ENCODE results near the gene SEPTIN12. TPM values are rescaled to one million over a fixed set of nuclear protein-coding genes. Genes with fewer than 3 reads are reported as not detected.

SEPTIN12 gene
- total and polyA plus RNA-seq, 10 of the 15 experiments (the other 5 are each of a cell fraction or from before 2014, with no cell fraction given) = not detected

GRCh38 chr16:4801051-4801961, 13.2 kb upstream of the SEPTIN12 start:
- Histone ChIP-seq H3K4me3 (peak overlapping the region; percentile 72), H3K4me1 (ENCODE audit: control insufficient read depth, insufficient read depth, low read length) (peaks cover 20% of the 10 kb centered on the region), H3K27me3 (replicated peaks in 1 of 2; ENCODE audit: control insufficient read depth in 2 of 2, insufficient read depth in 2 of 2, low read length in 1 of 2) (no peaks in the 10 kb centered on the region), H3K4me2 (ENCODE audit: control insufficient read depth, insufficient read depth) (peak overlapping the region; percentile 97), H4K20me1 (ENCODE audit: control insufficient read depth, insufficient read depth) (no peaks in the 10 kb centered on the region), H3K79me2 (ENCODE audit: control insufficient read depth, insufficient read depth, low read length) (no peaks in the 10 kb centered on the region), H3K9me3 (replicated peaks; ENCODE audit: control insufficient read depth, insufficient read depth, low read length) (no peaks in the 10 kb centered on the region), H2AFZ (ENCODE audit: control insufficient read depth, low read depth, low read length) (peak overlapping the region; percentile 66), H3K9ac (ENCODE audit: control insufficient read depth, insufficient read depth, low read length) (peak overlapping the region; percentile 59; the same call in 1 of the 2 replicates), H3K27ac (ENCODE audit: control insufficient read depth, insufficient read depth) (peak overlapping the region; percentile 60), H3K36me3 (ENCODE audit: control insufficient read depth in 2 of 2, insufficient read depth in 2 of 2, low read length in 1 of 2) (peaks cover 0 to 3% of the 10 kb centered on the region in 2 experiments)
- ChIA-PET CTCF (interaction anchor here (0.8 to 1.3 kb wide), 3 partner anchors 32 to 92 kb away, joined by 3 read pairs; partner anchors contain the start of genes ANKS3 and DNAAF8), RAD21 (ENCODE audit: unreplicated experiment) (interaction anchor here (2.8 kb wide), 1 partner anchor 67 kb away, joined by 18 read pairs; the partner anchor contains the start of genes ANKS3 and DNAAF8), SMC1A (ENCODE audit: uncharacterized antibody, unreplicated experiment) (interaction anchor here (1.3 to 2.4 kb wide), 3 partner anchors 34 to 67 kb away, joined by 4 to 11 read pairs (median 4); partner anchors contain the start of genes ANKS3, DNAAF8 and ZNF500), POLR2A (interaction anchor here (1.8 to 2.1 kb wide), 2 partner anchors 12 to 33 kb away, joined by 5 to 8 read pairs; no protein-coding TSS in a partner anchor)
- in situ Hi-C loops (cut with MboI) = no loop called here
- no peak for TF ChIP-seq TARDBP (IDR thresholded peaks at IDR 0.05; ENCODE audit: borderline replicate concordance)
- TF ChIP-seq SIX5 (IDR thresholded peaks at IDR 0.05; ENCODE audit: low read depth, low read length, severe bottlenecking) = no peak
- TF ChIP-seq TAF1 (IDR thresholded peaks at IDR 0.05; ENCODE audit: borderline replicate concordance, low read depth, low read length) = no peak
- TF ChIP-seq ATF3 (IDR thresholded peaks at IDR 0.05; ENCODE audit: borderline replicate concordance, extremely low read depth, low read depth, low read length) = no peak
- TF ChIP-seq NFYA (IDR thresholded peaks at IDR 0.05; ENCODE audit: borderline replicate concordance, low read depth, low read length) = no peak
- no peak for TF ChIP-seq ATF7 (IDR thresholded peaks at IDR 0.05; ENCODE audit: low read depth)
- no peak for TF ChIP-seq ZNF687 (IDR thresholded peaks at IDR 0.05)
- TF ChIP-seq KLF5 (IDR thresholded peaks at IDR 0.05; ENCODE audit: partially characterized antibody) = no peak
- TF ChIP-seq ZNF207 (IDR thresholded peaks at IDR 0.05; ENCODE audit: borderline replicate concordance) = no peak
- TF ChIP-seq ZNF384 (IDR thresholded peaks at IDR 0.05; ENCODE audit: borderline replicate concordance, low read depth, low read length) = no peak
- no peak for TF ChIP-seq POU2F2 (IDR thresholded peaks at IDR 0.05; ENCODE audit: borderline replicate concordance, low read depth, low read length)
- no peak for TF ChIP-seq FOS (IDR thresholded peaks at IDR 0.05; ENCODE audit: borderline replicate concordance, extremely low read depth, insufficient read length)
- no peak for TF ChIP-seq YY1 (IDR thresholded peaks at IDR 0.05; ENCODE audit: low read depth, low read length)
- TF ChIP-seq CHD4 (IDR thresholded peaks at IDR 0.05) = no peak
- no peak for TF ChIP-seq JUNB (IDR thresholded peaks at IDR 0.05)
- no peak for TF ChIP-seq NFIC (IDR thresholded peaks at IDR 0.05; ENCODE audit: low read depth, low read length)
- no peak for TF ChIP-seq SREBF2 (IDR thresholded peaks at IDR 0.05; ENCODE audit: low read length)
- no peak for TF ChIP-seq ASH2L (IDR thresholded peaks at IDR 0.05; ENCODE audit: borderline replicate concordance, low read depth)
- no peak for TF ChIP-seq CHD2 (IDR thresholded peaks at IDR 0.05; ENCODE audit: borderline replicate concordance, low read depth, low read length)
- TF ChIP-seq CBX5 (IDR thresholded peaks at IDR 0.05; ENCODE audit: low read depth) = no peak
- ATAC-seq (no peak), DNase-seq (ENCODE audit: low read depth, low spot score) (no peak), FAIRE-seq (no peak)
- intact Hi-C loops (cut with micrococcal nuclease; ENCODE audit: unreplicated experiment) = loop anchor here (10.0 kb wide), 2 partner anchors 153 to 187 kb away; partner anchors contain the start of genes SEC14L5 and UBALD1
- 46% methylated on average over 20 of the region's 29 CpGs for WGBS (ENCODE audit: insufficient coverage, insufficient replicate concordance, low lambda C conversion rate, missing lambda C conversion rate)
- no TSS peak for BruUV-seq (replicated peaks)
